Neural cell (in vitro differentiated cells): Measurements from ENCODE around the gene TRPM3. TPM values are rescaled to one million over a fixed set of nuclear protein-coding genes. Genes with fewer than 3 reads are reported as not detected.

Source experiments
- H2AFZ ChIP-seq: fragments of 200-600, 300-800 bp; sonication (generic), shearing (Covaris generic); 2 replicates; pipeline ENCODE4 v1.6.0; 2014; ENCODE audit warnings: low read depth, mild to moderate bottlenecking, antibody characterized with exemption, low read length, moderate library complexity
- H3F3A ChIP-seq: fragments of 200-600 bp; shearing (Covaris generic); 2 replicates; pipeline ENCODE4 v1.6.1; 2016; ENCODE audit warnings: mild to moderate bottlenecking, moderate library complexity, mixed read lengths, antibody characterized with exemption, low read length; ENCODE audit not compliant: insufficient read depth, poor library complexity, severe bottlenecking
- H3K27ac ChIP-seq: fragments of 200-600, 300-800 bp; sonication (generic), shearing (Covaris generic); 2 replicates; pipeline ENCODE4 v1.5.1; 2014; ENCODE audit warnings: mild to moderate bottlenecking, low read length, moderate library complexity
- H3K27me3 ChIP-seq: fragments of 300-800, 200-600 bp; sonication (generic), shearing (Covaris generic); 2 replicates; pipeline ENCODE4 v1.6.0; 2014; ENCODE audit warnings: mild to moderate bottlenecking, low read depth, low read length, moderate library complexity; ENCODE audit not compliant: insufficient read depth
- H3K36me3 ChIP-seq: fragments of 300-800, 200-600 bp; sonication (generic), shearing (Covaris generic); 2 replicates; pipeline ENCODE4 v1.5.1; 2014; ENCODE audit warnings: mild to moderate bottlenecking, antibody characterized with exemption, low read length, moderate library complexity; ENCODE audit not compliant: insufficient read depth
- H3K4me2 ChIP-seq: fragments of 300-800, 200-600 bp; sonication (generic), shearing (Covaris generic); 2 replicates; pipeline ENCODE4 v1.6.0; 2014; ENCODE audit warnings: mild to moderate bottlenecking, low read length
- H3K4me3 ChIP-seq: fragments of 300-800, 200-600 bp; sonication (generic), shearing (Covaris generic); 2 replicates; pipeline ENCODE4 v1.5.1; 2014; ENCODE audit warnings: mild to moderate bottlenecking, low read length, moderate library complexity
- H3K79me2 ChIP-seq: fragments of 200-600 bp; shearing (Covaris generic); replicated peaks from 2 replicates; pipeline ENCODE4 v1.6.0; 2014; ENCODE audit warnings: mild to moderate bottlenecking, low read length, moderate library complexity; ENCODE audit not compliant: insufficient read depth
- H3K9ac ChIP-seq: fragments of 300-800, 200-600 bp; sonication (generic), shearing (Covaris generic); 2 replicates; pipeline ENCODE4 v1.6.1; 2016; ENCODE audit warnings: mild to moderate bottlenecking, low read length, mixed read lengths
- H3K9me2 ChIP-seq: fragments of 200-600 bp; shearing (Covaris generic); 2 replicates; pipeline ENCODE4 v1.6.1; 2016; ENCODE audit warnings: mild to moderate bottlenecking, low read length, mixed read lengths; ENCODE audit not compliant: insufficient read depth
- H3K9me3 ChIP-seq: fragments of 200-600, 300-800 bp; sonication (generic), shearing (Covaris generic); 2 replicates; pipeline ENCODE4 v1.6.1; 2016; ENCODE audit warnings: mild to moderate bottlenecking, mixed run types, low read length, moderate library complexity, mixed read lengths
- H4K20me1 ChIP-seq: fragments of 200-600 bp; shearing (Covaris generic); 2 replicates; pipeline ENCODE4 v1.6.1; 2016; ENCODE audit warnings: mild to moderate bottlenecking, mixed run types; ENCODE audit not compliant: insufficient read depth
- CTCF ChIP-seq: fragments of 450-650 bp; IDR thresholded peaks from 2 replicates; pipeline ENCODE4 v1.5.1; 2014; ENCODE audit warnings: antibody characterized with exemption, mild to moderate bottlenecking, moderate library complexity; ENCODE audit not compliant: poor library complexity, severe bottlenecking
- EZH2 ChIP-seq: fragments of 200-600, 300-800 bp; shearing (Covaris generic), sonication (generic); IDR thresholded peaks from 2 replicates; pipeline ENCODE4 v1.6.1; 2014; ENCODE audit warnings: antibody characterized with exemption, low read length, borderline replicate concordance, mild to moderate bottlenecking; ENCODE audit not compliant: insufficient read depth, poor library complexity, severe bottlenecking
- MXI1 ChIP-seq: fragments of 450-650 bp; conservative IDR thresholded peaks from 2 replicates; pipeline ENCODE4 v1.6.1; 2014; ENCODE audit warnings: antibody characterized with exemption, mild to moderate bottlenecking; ENCODE audit not compliant: poor library complexity, severe bottlenecking
- POLR2AphosphoS5 ChIP-seq: IDR thresholded peaks from 2 replicates; pipeline ENCODE4 v1.6.1; 2012
- RAD21 ChIP-seq: fragments of 450-650 bp; conservative IDR thresholded peaks from 2 replicates; pipeline ENCODE4 v1.6.1; 2014; ENCODE audit warnings: antibody characterized with exemption, mild to moderate bottlenecking, moderate library complexity
- REST ChIP-seq: IDR thresholded peaks from 2 replicates; pipeline ENCODE4 v1.6.1; 2012; ENCODE audit warnings: borderline replicate concordance
- SMC3 ChIP-seq: fragments of 450-650 bp; conservative IDR thresholded peaks from 2 replicates; pipeline ENCODE4 v1.6.1; 2014; ENCODE audit warnings: antibody characterized with exemption, mild to moderate bottlenecking, moderate library complexity; ENCODE audit not compliant: poor library complexity
- polyA plus RNA-seq: library from polyadenylated mRNA; depleted of rRNA; stranded (reverse); fragments of >200 nt; gene quantifications from 2 replicates; pipeline ENCODE4 v1.2.3, GENCODE V29; 2014

Gene TRPM3
- polyA plus RNA-seq, 1 donor from 2014 or later: 1.3 TPM

GRCh38 chr9:70964861-70965260 lies 156.6 kb downstream of the TRPM3 start:
- TF ChIP-seq RAD21 (no peak), EZH2 (no peak), MXI1 (no peak)
- H3K4me3 ChIP-seq: no peak overlapping the region
- no peak overlapping the region for H3K4me2 ChIP-seq
- no peaks in the 10 kb centered on the region for H3K79me2 ChIP-seq
- no peak overlapping the region for H2AFZ ChIP-seq
- H3F3A ChIP-seq: no peaks in the 10 kb centered on the region
- no peaks in the 10 kb centered on the region for H3K36me3 ChIP-seq
- no peak overlapping the region for H3K9ac ChIP-seq
- no peaks in the 10 kb centered on the region for H3K9me2 ChIP-seq
- H3K27ac ChIP-seq: no peak overlapping the region
- no peaks in the 10 kb centered on the region for H3K9me3 ChIP-seq
- no peaks in the 10 kb centered on the region for H3K27me3 ChIP-seq
- H4K20me1 ChIP-seq: no peaks in the 10 kb centered on the region

GRCh38 chr9:70963554-70963953 lies 157.9 kb downstream of the TRPM3 start:
- H3K27ac ChIP-seq: no peak overlapping the region

More at GRCh38 chr9:70963554-70963953, 157.9 kb downstream of the TRPM3 start:
- Histone ChIP-seq H3K36me3 (no peaks in the 10 kb centered on the region), H3K4me2 (no peak overlapping the region), H2AFZ (no peak overlapping the region), H3K9me2 (no peaks in the 10 kb centered on the region), H3K9me3 (no peaks in the 10 kb centered on the region), H3K79me2 (no peaks in the 10 kb centered on the region), H3K27me3 (no peaks in the 10 kb centered on the region), H3F3A (no peaks in the 10 kb centered on the region), H3K9ac (no peak overlapping the region), H4K20me1 (no peaks in the 10 kb centered on the region), H3K4me3 (no peak overlapping the region)
- TF ChIP-seq REST (no peak), SMC3 (no peak), POLR2AphosphoS5 (no peak), CTCF (no peak)
